Endodermal cell (in vitro differentiated cells): ENCODE data around the gene GRIP1. TPM values are rescaled to one million over a fixed set of nuclear protein-coding genes. Genes with fewer than 3 reads are reported as not detected.

ENCODE experiments used
- DNase-seq: peaks from one replicate; pipeline ENCODE4 v3.0.0-alpha.2; 2017
- H3K27ac ChIP-seq: 2 replicates; pipeline ENCODE4 v1.5.1; 2013; ENCODE audit warnings: mild to moderate bottlenecking, low read depth, low read length, moderate library complexity
- H3K27me3 ChIP-seq: 2 replicates; pipeline ENCODE4 v1.6.1; 2013; ENCODE audit warnings: mild to moderate bottlenecking, low read length, moderate library complexity; ENCODE audit not compliant: insufficient read depth, control insufficient read depth, poor library complexity, severe bottlenecking
- H3K36me3 ChIP-seq: 2 replicates; pipeline ENCODE4 v1.7.0; 2013; ENCODE audit warnings: mild to moderate bottlenecking, low read length, moderate library complexity; ENCODE audit not compliant: control insufficient read depth, insufficient read depth
- H3K4me1 ChIP-seq: one replicate; pipeline ENCODE4 v1.7.0; 2013; ENCODE audit warnings: low read length; ENCODE audit not compliant: control insufficient read depth, insufficient read depth
- H3K4me3 ChIP-seq: 2 replicates; pipeline ENCODE4 v1.5.1; 2013; ENCODE audit warnings: mild to moderate bottlenecking, low read length, moderate library complexity
- H3K9ac ChIP-seq: 2 replicates; pipeline ENCODE4 v1.6.1; 2013; ENCODE audit warnings: mild to moderate bottlenecking, low read length, moderate library complexity; ENCODE audit not compliant: poor library complexity, severe bottlenecking; ENCODE audit errors: extremely low read depth
- H3K9me3 ChIP-seq: 2 replicates; pipeline ENCODE4 v1.6.1; 2013; ENCODE audit warnings: mild to moderate bottlenecking, low read length, moderate library complexity; ENCODE audit not compliant: control insufficient read depth
- H3K27ac Mint-ChIP-seq: 2 replicates; pipeline ENCODE4 v1.8.0; 2020; ENCODE audit warnings: mixed read lengths
- H3K27me3 Mint-ChIP-seq: 2 replicates; pipeline ENCODE4 v1.8.0; 2021; ENCODE audit warnings: mild to moderate bottlenecking, mixed read lengths; ENCODE audit not compliant: insufficient read depth
- H3K36me3 Mint-ChIP-seq: 2 replicates; pipeline ENCODE4 v1.8.0; 2020; ENCODE audit warnings: low read depth, mixed read lengths
- H3K4me1 Mint-ChIP-seq: 2 replicates; pipeline ENCODE4 v1.8.0; 2020; ENCODE audit warnings: mixed read lengths
- H3K4me3 Mint-ChIP-seq: 2 replicates; pipeline ENCODE4 v1.8.0; 2020; ENCODE audit warnings: mild to moderate bottlenecking, moderate library complexity, mixed read lengths
- H3K9me3 Mint-ChIP-seq: 2 replicates; pipeline ENCODE4 v1.8.0; 2020; ENCODE audit warnings: mild to moderate bottlenecking, mixed read lengths
- CTCF ChIP-seq: fragments of 200-600 bp; sonication (generic); conservative IDR thresholded peaks from 2 replicates; pipeline ENCODE4 v1.5.0; 2021; ENCODE audit warnings: antibody characterized with exemption, mild to moderate bottlenecking
- WGBS, 2 experiments: methylation state at CpG; one replicate each; pipeline versions ENCODE4 v1.1.5 to v1.1.7; 2013; ENCODE audit warnings: missing lambda C conversion rate in 2 of 2, mixed read lengths in 1 of 2; ENCODE audit not compliant: insufficient coverage in 1 of 2, insufficient read length in 1 of 2; 5-methylcytosine and 5-hydroxymethylcytosine counted together
- total RNA-seq, 2 donors: library from RNA; stranded (reverse); fragmentation: NEBNext Ultra II Directional in 1 of 2; extraction: Animal tissue kit (Norgen Biotek cat#: 25700) in 1 of 2; gene quantifications; 2 replicates in 1 of 2; 3 replicates in 1 of 2; pipeline ENCODE4 v1.2.1, GENCODE V29; 2021

The GRIP1 gene
- total RNA-seq, 2 donors from 2014 or later = 41.0 to 47.6 TPM

DNA sequence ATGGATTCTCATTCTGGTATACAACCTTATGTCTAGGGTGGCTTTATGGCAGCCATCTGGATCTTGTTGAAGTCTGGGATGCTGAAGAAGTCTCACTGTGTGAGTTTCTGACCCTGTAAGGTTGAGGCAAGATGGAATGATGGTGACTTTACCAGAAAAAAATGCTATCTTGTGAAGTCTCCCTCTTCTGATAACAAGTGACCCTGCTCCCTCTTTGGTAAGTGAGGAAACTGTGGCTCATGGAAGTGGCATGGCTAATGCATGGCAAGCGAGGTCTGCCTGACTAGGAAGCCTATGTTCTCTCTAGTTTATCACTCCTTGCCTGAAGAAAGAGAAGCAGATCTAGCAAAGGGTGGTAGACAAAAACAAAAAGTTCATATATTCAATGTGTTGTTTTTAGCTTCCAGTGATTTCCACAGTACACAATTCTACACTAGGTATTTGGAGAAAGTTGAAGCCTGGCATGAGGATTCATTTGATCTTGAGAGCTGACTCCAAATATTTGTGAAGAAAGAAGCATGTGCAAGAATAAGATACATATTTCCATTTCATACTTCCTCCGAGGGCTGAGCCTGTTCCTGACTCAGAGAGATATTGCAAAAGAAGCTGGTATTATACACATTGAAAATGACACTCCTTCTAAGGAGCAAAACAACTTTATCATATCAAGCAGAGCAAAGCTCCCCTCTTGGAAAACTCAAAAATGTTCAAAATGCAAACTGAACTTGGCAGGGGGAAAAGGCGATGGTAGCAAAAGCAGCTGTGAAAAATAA, 313.0 kb downstream of the GRIP1 start:
- Mint-ChIP-seq H3K27ac (no peak overlapping the region), H3K27me3 (no peaks in the 10 kb centered on the region), H3K4me3 (no peak overlapping the region), H3K4me1 (peaks cover 2% of the 10 kb centered on the region), H3K9me3 (no peaks in the 10 kb centered on the region), H3K36me3 (peaks cover 21% of the 10 kb centered on the region)
- no peak for TF ChIP-seq CTCF
- no peak for DNase-seq
- H3K27me3 ChIP-seq = no peaks in the 10 kb centered on the region
- no peaks in the 10 kb centered on the region for H3K4me1 ChIP-seq
- H3K4me3 ChIP-seq = no peak overlapping the region
- no peak overlapping the region for H3K27ac ChIP-seq
- no peak overlapping the region for H3K9ac ChIP-seq
- no peaks in the 10 kb centered on the region for H3K9me3 ChIP-seq
- 92 to 100% methylated on average over 2 to 3 of the region's 3 CpGs for WGBS, 2 experiments
- no peaks in the 10 kb centered on the region for H3K36me3 ChIP-seq

GRCh38 chr12:66361703-66362102, 317.2 kb downstream of the GRIP1 start:
- Histone ChIP-seq H3K9ac (no peak overlapping the region), H3K4me3 (no peak overlapping the region), H3K27ac (no peak overlapping the region), H3K27me3 (no peaks in the 10 kb centered on the region), H3K9me3 (no peaks in the 10 kb centered on the region), H3K4me1 (no peaks in the 10 kb centered on the region), H3K36me3 (no peaks in the 10 kb centered on the region)
- DNase-seq = no peak
- Mint-ChIP-seq H3K4me1 (peaks cover 2% of the 10 kb centered on the region), H3K4me3 (no peak overlapping the region), H3K27me3 (no peaks in the 10 kb centered on the region), H3K36me3 (peaks cover 17% of the 10 kb centered on the region), H3K27ac (no peak overlapping the region), H3K9me3 (no peaks in the 10 kb centered on the region)
- no peak for TF ChIP-seq CTCF
- 90 to 100% methylated on average over 1 to 4 of the region's 4 CpGs for WGBS, 2 experiments

DNA sequence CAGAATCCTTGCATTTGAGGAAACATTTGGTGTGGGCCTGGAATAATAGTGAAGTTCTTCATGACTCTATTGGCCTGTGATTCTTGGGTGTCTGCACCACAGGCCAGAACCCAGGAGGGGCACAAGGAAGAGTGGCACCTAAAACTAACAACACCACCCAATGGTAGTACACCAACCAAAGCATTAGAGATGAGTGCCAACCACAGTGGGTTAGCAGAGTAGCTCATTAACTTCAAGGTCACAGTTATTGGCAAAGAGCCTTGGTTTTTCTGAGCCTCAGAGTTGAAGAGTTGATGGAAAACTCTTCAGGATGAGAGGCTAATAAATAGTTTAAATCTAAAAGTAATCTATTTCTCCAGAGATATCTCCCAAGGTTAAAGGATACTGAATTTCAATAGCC, 319.6 kb downstream of the GRIP1 start:
- no peaks in the 10 kb centered on the region for H3K4me1 Mint-ChIP-seq
- Histone ChIP-seq H3K9ac (no peak overlapping the region), H3K27ac (no peak overlapping the region), H3K27me3 (no peaks in the 10 kb centered on the region), H3K4me3 (no peak overlapping the region), H3K9me3 (no peaks in the 10 kb centered on the region), H3K4me1 (no peaks in the 10 kb centered on the region), H3K36me3 (no peaks in the 10 kb centered on the region)
- H3K27me3 Mint-ChIP-seq = no peaks in the 10 kb centered on the region
- H3K9me3 Mint-ChIP-seq = no peaks in the 10 kb centered on the region
- H3K27ac Mint-ChIP-seq = no peak overlapping the region
- H3K36me3 Mint-ChIP-seq = peaks cover 10% of the 10 kb centered on the region
- H3K4me3 Mint-ChIP-seq = no peak overlapping the region
- no peak for DNase-seq
- no peak for TF ChIP-seq CTCF
